Esophagus muscularis mucosa (tissue), 4 donors: ENCODE measurements around the gene FOXL2NB. TPM values are rescaled to one million over a fixed set of nuclear protein-coding genes. Genes with fewer than 3 reads are reported as not detected.

Experiments
- DNase-seq: peaks from one replicate; pipeline ENCODE4 v3.0.0-alpha.2; 2017; ENCODE audit errors: extremely low spot score
- H3K27ac ChIP-seq, 4 donors: fragments of 200-600 bp; sonication (generic); replicated peaks in 1 of 4; 1 replicate in 3 of 4; 2 replicates in 1 of 4; pipeline ENCODE4 v1.5.1; 2016 to 2019; ENCODE audit warnings: mild to moderate bottlenecking in 1 of 4
- H3K27me3 ChIP-seq, 4 donors: fragments of 200-600 bp; sonication (generic); one replicate each; pipeline versions ENCODE4 v1.5.1 to v1.6.0; 2016 to 2019
- H3K36me3 ChIP-seq, 4 donors: fragments of 200-600 bp; sonication (generic); one replicate each; pipeline ENCODE4 v1.5.1; 2016 to 2019
- H3K4me1 ChIP-seq, 4 donors: fragments of 200-600 bp; sonication (generic); one replicate each; pipeline ENCODE4 v1.5.1; 2016 to 2019
- H3K4me3 ChIP-seq, 4 donors: fragments of 200-600 bp; sonication (generic); 1 replicate in 2 of 4; 2 replicates in 2 of 4; pipeline ENCODE4 v1.5.1; 2016 to 2019; ENCODE audit warnings: mild to moderate bottlenecking in 4 of 4, moderate library complexity in 1 of 4
- H3K9me3 ChIP-seq, 4 donors: fragments of 200-600 bp; sonication (generic); 1 replicate in 3 of 4; 2 replicates in 1 of 4; pipeline ENCODE4 v1.5.1; 2016 to 2019
- CTCF ChIP-seq, 3 experiments: fragments of 200-600 bp in 2 of 3; fragments of 450-650 bp in 1 of 3; sonication (generic) in 2 of 3; IDR thresholded peaks; one replicate each; pipeline ENCODE4 v1.5.1; 2017 to 2019; ENCODE audit warnings: antibody characterized with exemption in 3 of 3, mild to moderate bottlenecking in 2 of 3, moderate library complexity in 1 of 3
- EP300 ChIP-seq: sonication (generic); formaldehyde crosslinking; IDR thresholded peaks from one replicate; pipeline ENCODE4 v1.6.1; 2017; ENCODE audit warnings: antibody characterized with exemption
- POLR2A ChIP-seq: fragments of 450-650 bp; IDR thresholded peaks from one replicate; pipeline ENCODE4 v1.6.1; 2017; ENCODE audit warnings: antibody characterized with exemption, moderate library complexity, mild to moderate bottlenecking, low read depth
- POLR2AphosphoS5 ChIP-seq, 2 donors: sonication (generic); formaldehyde crosslinking; IDR thresholded peaks; one replicate each; pipeline ENCODE4 v1.6.1; 2017; ENCODE audit warnings: antibody characterized with exemption in 2 of 2
- WGBS: methylation state at CpG from one replicate; pipeline ENCODE4 v1.1.5; 2018; 5-methylcytosine and 5-hydroxymethylcytosine counted together
- intact Hi-C: fragments of 100-400 bp; cut with DNase I; formaldehyde crosslinking; loops from one replicate; pipeline ENCODE4 v1.15.1; 2023
- total RNA-seq, 4 donors: library from RNA; depleted of rRNA; stranded (reverse); fragments of >200 nt; gene quantifications; one replicate each; pipeline versions ENCODE4 v1.1.0 to v1.2.1, GENCODE V29; 2016

The FOXL2NB gene
- total RNA-seq, 4 donors from 2014 or later: not detected

- TF ChIP-seq POLR2AphosphoS5 (IDR thresholded peaks at IDR 0.05) (no peak), EP300 (no peak), POLR2A (no peak), CTCF (IDR thresholded peaks at IDR 0.05) (peak; percentile 72 to 96 (median 83))
- H3K4me1 ChIP-seq: peaks cover 0 to 4% (median 3%) of the 10 kb centered on the region in 4 donors
- no peak overlapping the region for H3K27ac ChIP-seq
- H3K36me3 ChIP-seq: no peaks in the 10 kb centered on the region
- H3K9me3 ChIP-seq: no peaks in the 10 kb centered on the region
- peaks cover 0 to 12% (median 0%) of the 10 kb centered on the region in 4 donors for H3K27me3 ChIP-seq
- no peak for DNase-seq
- intact Hi-C loops: no loop called here
- peak overlapping the region in 1 of 4 donors; percentile 10 for H3K4me3 ChIP-seq
- WGBS: 33% methylated on average over 6 of the region's 6 CpGs
Measured at GRCh38 chr3:138923531-138923994, 23.5 kb upstream of the FOXL2NB start.

- intact Hi-C loops: no loop called here
- H3K9me3 ChIP-seq: no peaks in the 10 kb centered on the region
- no peak overlapping the region for H3K4me3 ChIP-seq
- no peak overlapping the region for H3K27ac ChIP-seq
- no peaks in the 10 kb centered on the region for H3K4me1 ChIP-seq
- DNase-seq: no peak
- 95% methylated on average over 38 of the region's 42 CpGs for WGBS
- TF ChIP-seq POLR2A (no peak), CTCF (IDR thresholded peaks at IDR 0.05) (no peak), EP300 (no peak), POLR2AphosphoS5 (IDR thresholded peaks at IDR 0.05) (no peak)
- H3K27me3 ChIP-seq: peaks cover 0 to 16% (median 0%) of the 10 kb centered on the region in 4 donors
- H3K36me3 ChIP-seq: no peaks in the 10 kb centered on the region
Measured at GRCh38 chr3:138928727-138929372, 18.2 kb upstream of the FOXL2NB start.

GRCh38 chr3:138933068-138933668 is 13.8 kb upstream of the FOXL2NB start:
- no peak for TF ChIP-seq EP300
- TF ChIP-seq CTCF (IDR thresholded peaks at IDR 0.05): no peak
- TF ChIP-seq POLR2AphosphoS5 (IDR thresholded peaks at IDR 0.05): no peak
- no peak for TF ChIP-seq POLR2A
- Histone ChIP-seq H3K4me3 (no peak overlapping the region), H3K4me1 (peaks cover 25 to 27% (median 26%) of the 10 kb centered on the region in 4 donors), H3K27me3 (peaks cover 5 to 46% (median 27%) of the 10 kb centered on the region in 4 donors), H3K9me3 (no peaks in the 10 kb centered on the region), H3K27ac (no peak overlapping the region), H3K36me3 (no peaks in the 10 kb centered on the region)
- intact Hi-C loops: no loop called here
- 76% methylated on average over 4 of the region's 4 CpGs for WGBS
- DNase-seq: no peak

GRCh38 chr3:138933981-138934691 is 12.9 kb upstream of the FOXL2NB start:
- Histone ChIP-seq H3K36me3 (no peaks in the 10 kb centered on the region), H3K4me1 (peaks cover 34 to 37% (median 36%) of the 10 kb centered on the region in 4 donors), H3K27me3 (peaks cover 9 to 50% (median 36%) of the 10 kb centered on the region in 4 donors), H3K9me3 (no peaks in the 10 kb centered on the region), H3K27ac (no peak overlapping the region), H3K4me3 (no peak overlapping the region)
- intact Hi-C loops: no loop called here
- 77% methylated on average over 3 of the region's 3 CpGs for WGBS
- DNase-seq: no peak
- no peak for TF ChIP-seq EP300
- no peak for TF ChIP-seq CTCF (IDR thresholded peaks at IDR 0.05)
- no peak for TF ChIP-seq POLR2A
- no peak for TF ChIP-seq POLR2AphosphoS5 (IDR thresholded peaks at IDR 0.05)
